ENCODE data around the gene TRPM3.

The TRPM3 gene

GRCh38 chr9:70479880-70480291 lies 641.5 kb downstream of the TRPM3 start:
- DNase-seq (ENCODE audit: low spot score) = no peak

Data from HuH-7.5 (cell line).